HepG2 (cell line): Measurements from ENCODE around the gene CCDC57. TPM values are rescaled to one million over a fixed set of nuclear protein-coding genes. Genes with fewer than 3 reads are reported as not detected.

Source experiments
- EEA1 ChIP-seq: sonication (generic); formaldehyde crosslinking; IDR thresholded peaks from 2 replicates; pipeline ENCODE4 v1.5.1; 2020; ENCODE audit warnings: mild to moderate bottlenecking, missing genetic modification reagents, borderline replicate concordance
- FOXK2 ChIP-seq: fragments of 450-650 bp; IDR thresholded peaks from 2 replicates; pipeline ENCODE4 v1.6.1; 2016
- HCFC1 ChIP-seq: fragments of 150-350 bp; IDR thresholded peaks from 2 replicates; pipeline ENCODE4 v1.6.1; 2014; ENCODE audit warnings: low read depth, low read length
- HDAC2 ChIP-seq: sonication (generic); formaldehyde crosslinking; IDR thresholded peaks from 2 replicates; pipeline ENCODE4 v1.4.0; 2020; ENCODE audit warnings: missing genetic modification reagents
- KDM5B ChIP-seq: sonication (generic); formaldehyde crosslinking; IDR thresholded peaks from 2 replicates; pipeline ENCODE4 v1.4.0; 2020; ENCODE audit warnings: missing genetic modification reagents, mild to moderate bottlenecking, borderline replicate concordance
- MED1 ChIP-seq: sonication (generic); formaldehyde crosslinking; IDR thresholded peaks from 2 replicates; pipeline ENCODE4 v1.4.0; 2020; ENCODE audit warnings: missing genetic modification reagents
- NCOR1 ChIP-seq: fragments of 200-600 bp; sonication (generic); IDR thresholded peaks from 2 replicates; pipeline ENCODE4 v1.7.0; 2017; ENCODE audit warnings: antibody characterized with exemption, low read length, borderline replicate concordance
- PAF1 ChIP-seq: IDR thresholded peaks from 2 replicates; pipeline ENCODE4 v1.6.1; 2016; ENCODE audit warnings: missing genetic modification reagents, missing compliant biosample characterization
- PAWR ChIP-seq: sonication (generic); formaldehyde crosslinking; IDR thresholded peaks from 2 replicates; pipeline ENCODE4 v1.4.0; 2020; ENCODE audit warnings: missing genetic modification reagents, mild to moderate bottlenecking, borderline replicate concordance
- POLR2G ChIP-seq: fragments of 200-400 bp; formaldehyde crosslinking; IDR thresholded peaks from 2 replicates; pipeline ENCODE4 v1.6.1; 2018; ENCODE audit warnings: mild to moderate bottlenecking, low read depth, low read length, moderate library complexity
- RBM22 ChIP-seq: fragments of 200-400 bp; formaldehyde crosslinking; optimal IDR thresholded peaks from 2 replicates; pipeline ENCODE3; 2017; ENCODE audit warnings: mild to moderate bottlenecking, low read length, moderate library complexity
- RBM39 ChIP-seq: fragments of 200-400 bp; formaldehyde crosslinking; IDR thresholded peaks from one replicate; pipeline ENCODE4 v1.6.1; 2018; ENCODE audit warnings: antibody characterized with exemption, mild to moderate bottlenecking, low read depth, low read length; ENCODE audit not compliant: poor library complexity, severe bottlenecking
- YY1 ChIP-seq: IDR thresholded peaks from 2 replicates; pipeline ENCODE4 v1.6.1; 2011; ENCODE audit warnings: low read length, low read depth, moderate library complexity, mild to moderate bottlenecking; ENCODE audit not compliant: insufficient read depth, insufficient replicate concordance
- ZBTB3 ChIP-seq: sonication (generic); formaldehyde crosslinking; IDR thresholded peaks from 2 replicates; pipeline ENCODE4 v1.4.0; 2020; ENCODE audit warnings: low read depth, mild to moderate bottlenecking, moderate library complexity, missing genetic modification reagents, borderline replicate concordance
- ZNF160 ChIP-seq: sonication (generic); formaldehyde crosslinking; IDR thresholded peaks from 2 replicates; pipeline ENCODE4 v1.8.0; 2022; ENCODE audit warnings: mild to moderate bottlenecking, inconsistent platforms, missing genetic modification reagents
- ZNF282 ChIP-seq: fragments of 450-650 bp; IDR thresholded peaks from 2 replicates; pipeline ENCODE4 v1.6.1; 2018; ENCODE audit not compliant: partially characterized antibody
- ZNF484 ChIP-seq: sonication (generic); formaldehyde crosslinking; IDR thresholded peaks from 2 replicates; pipeline ENCODE4 v1.5.1; 2020; ENCODE audit warnings: mild to moderate bottlenecking, low read depth, missing genetic modification reagents, borderline replicate concordance
- ZNF530 ChIP-seq: sonication (generic); formaldehyde crosslinking; IDR thresholded peaks from 2 replicates; pipeline ENCODE4 v1.5.0; 2020; ENCODE audit warnings: low read depth, mild to moderate bottlenecking, missing genetic modification reagents
- ZNF672 ChIP-seq: sonication (generic); formaldehyde crosslinking; IDR thresholded peaks from 2 replicates; pipeline ENCODE4 v1.8.1; 2022; ENCODE audit warnings: missing genetic modification reagents
- polyA plus RNA-seq, 8 experiments: library from polyadenylated mRNA; depleted of rRNA in 3 of 8; stranded (reverse) in 7 of 8; unstranded in 1 of 8; fragments of >200 nt; fragmentation: Illumina TruSeq in 4 of 8; extraction: Trizol in 4 of 8; gene quantifications; 2 replicates each; pipeline versions ENCODE4 v1.2.1 to v1.2.3, GENCODE V29; 2011 to 2016; ENCODE audit warnings: low read depth in 4 of 8, missing spikeins in 1 of 8, mixed read lengths in 1 of 8; ENCODE audit not compliant: insufficient read depth in 1 of 8
- total RNA-seq, 5 experiments: library from RNA; depleted of rRNA; stranded (reverse); fragments of >200 nt; fragmentation: Illumina TruSeq; extraction: Trizol; gene quantifications; 2 replicates each; pipeline ENCODE4 v1.2.3, GENCODE V29; 2016; ENCODE audit warnings: low read depth in 1 of 5
- TF ChIP-seq, protein P1 (sequence below): sonication (generic); formaldehyde crosslinking; IDR thresholded peaks from 2 replicates; pipeline ENCODE4 v1.8.0; 2022; ENCODE audit warnings: mild to moderate bottlenecking, missing genetic modification reagents, moderate library complexity
- TF ChIP-seq, protein P2 (sequence below): sonication (generic); formaldehyde crosslinking; IDR thresholded peaks from 2 replicates; pipeline ENCODE4 v1.4.0; 2020; ENCODE audit warnings: low read depth, mild to moderate bottlenecking, missing genetic modification reagents
- TF ChIP-seq, protein P3 (sequence below): sonication (generic); formaldehyde crosslinking; IDR thresholded peaks from 2 replicates; pipeline ENCODE4 v1.5.0; 2020; ENCODE audit warnings: mild to moderate bottlenecking, missing genetic modification reagents, moderate library complexity
- TF ChIP-seq, protein P4 (sequence below): sonication (generic); formaldehyde crosslinking; IDR thresholded peaks from 2 replicates; pipeline ENCODE4 v1.4.0; 2020; ENCODE audit warnings: mild to moderate bottlenecking, missing genetic modification reagents

CCDC57 gene
- total and polyA plus RNA-seq, 2 of the 13 experiments (the other 11 are each of a cell fraction or from before 2014, with no cell fraction given) = 59.3 to 59.9 TPM

DNA sequence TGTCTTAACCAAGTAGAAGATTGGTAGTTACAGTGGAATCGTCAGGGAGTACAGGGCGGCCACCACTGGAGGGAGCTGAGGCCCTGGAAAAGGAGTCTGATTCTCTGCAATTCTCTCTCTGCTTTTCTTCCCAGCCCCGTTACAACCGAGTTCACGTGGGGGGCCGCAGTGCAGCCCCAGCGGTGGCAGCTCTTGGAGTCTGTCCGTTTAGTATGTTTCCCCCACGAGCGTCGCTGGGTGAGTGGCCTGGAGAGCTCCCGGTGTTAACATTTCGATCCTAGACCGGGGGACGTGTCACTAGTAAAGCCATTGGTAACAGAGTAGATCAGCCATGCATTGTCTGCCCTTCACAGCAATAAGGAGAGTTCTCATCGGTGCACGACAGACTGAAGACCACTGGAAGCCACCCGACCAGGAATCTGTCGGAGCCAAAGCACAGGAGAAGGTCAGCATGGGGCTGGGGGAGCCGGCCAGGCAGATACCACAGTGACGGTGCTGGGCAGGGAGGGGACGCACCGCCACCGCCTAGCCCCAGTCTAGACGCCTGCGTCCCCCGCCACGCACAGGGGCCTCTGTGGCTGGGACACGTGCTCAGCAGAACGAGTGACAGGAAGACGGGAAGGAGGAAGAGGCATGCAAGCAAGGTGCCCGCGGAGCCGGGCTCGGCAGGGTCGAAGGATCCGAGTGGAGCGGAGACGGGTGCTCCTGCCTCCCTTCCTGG lies 31.9 kb upstream of the CCDC57 start (continued):
- no peak for TF ChIP-seq PAWR (CRISPR knock-in tag)
- 0 out of 2 replicates have a peak, but pooled peaks have one; percentile 35 for TF ChIP-seq ZNF672 (CRISPR knock-in tag)
- no peak for TF ChIP-seq ZNF160
- TF ChIP-seq, protein P1, sequence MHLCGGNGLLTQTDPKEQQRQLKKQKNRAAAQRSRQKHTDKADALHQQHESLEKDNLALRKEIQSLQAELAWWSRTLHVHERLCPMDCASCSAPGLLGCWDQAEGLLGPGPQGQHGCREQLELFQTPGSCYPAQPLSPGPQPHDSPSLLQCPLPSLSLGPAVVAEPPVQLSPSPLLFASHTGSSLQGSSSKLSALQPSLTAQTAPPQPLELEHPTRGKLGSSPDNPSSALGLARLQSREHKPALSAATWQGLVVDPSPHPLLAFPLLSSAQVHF (CRISPR knock-in tag) = 0 out of 2 replicates have a peak, but pooled peaks have one; percentile 56
- TF ChIP-seq, protein P2, sequence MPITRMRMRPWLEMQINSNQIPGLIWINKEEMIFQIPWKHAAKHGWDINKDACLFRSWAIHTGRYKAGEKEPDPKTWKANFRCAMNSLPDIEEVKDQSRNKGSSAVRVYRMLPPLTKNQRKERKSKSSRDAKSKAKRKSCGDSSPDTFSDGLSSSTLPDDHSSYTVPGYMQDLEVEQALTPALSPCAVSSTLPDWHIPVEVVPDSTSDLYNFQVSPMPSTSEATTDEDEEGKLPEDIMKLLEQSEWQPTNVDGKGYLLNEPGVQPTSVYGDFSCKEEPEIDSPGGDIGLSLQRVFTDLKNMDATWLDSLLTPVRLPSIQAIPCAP = 0 out of 2 replicates have a peak, but pooled peaks have one; percentile 17
- TF ChIP-seq POLR2G = peak; percentile 24
- 0 out of 2 replicates have a peak, but pooled peaks have one; percentile 29 for TF ChIP-seq NCOR1
- TF ChIP-seq RBM22 = peak; percentile 76
- no peak for TF ChIP-seq FOXK2
- peak; percentile 28; the same call in 1 of the 2 replicates for TF ChIP-seq PAF1 (CRISPR knock-in tag)
- no peak for TF ChIP-seq EEA1 (CRISPR knock-in tag)
- peak; percentile 21 for TF ChIP-seq RBM39
- TF ChIP-seq, protein P3, sequence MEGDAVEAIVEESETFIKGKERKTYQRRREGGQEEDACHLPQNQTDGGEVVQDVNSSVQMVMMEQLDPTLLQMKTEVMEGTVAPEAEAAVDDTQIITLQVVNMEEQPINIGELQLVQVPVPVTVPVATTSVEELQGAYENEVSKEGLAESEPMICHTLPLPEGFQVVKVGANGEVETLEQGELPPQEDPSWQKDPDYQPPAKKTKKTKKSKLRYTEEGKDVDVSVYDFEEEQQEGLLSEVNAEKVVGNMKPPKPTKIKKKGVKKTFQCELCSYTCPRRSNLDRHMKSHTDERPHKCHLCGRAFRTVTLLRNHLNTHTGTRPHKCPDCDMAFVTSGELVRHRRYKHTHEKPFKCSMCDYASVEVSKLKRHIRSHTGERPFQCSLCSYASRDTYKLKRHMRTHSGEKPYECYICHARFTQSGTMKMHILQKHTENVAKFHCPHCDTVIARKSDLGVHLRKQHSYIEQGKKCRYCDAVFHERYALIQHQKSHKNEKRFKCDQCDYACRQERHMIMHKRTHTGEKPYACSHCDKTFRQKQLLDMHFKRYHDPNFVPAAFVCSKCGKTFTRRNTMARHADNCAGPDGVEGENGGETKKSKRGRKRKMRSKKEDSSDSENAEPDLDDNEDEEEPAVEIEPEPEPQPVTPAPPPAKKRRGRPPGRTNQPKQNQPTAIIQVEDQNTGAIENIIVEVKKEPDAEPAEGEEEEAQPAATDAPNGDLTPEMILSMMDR (CRISPR knock-in tag) = peak; percentile 79
- TF ChIP-seq ZNF530 (CRISPR knock-in tag) = no peak
- TF ChIP-seq MED1 (CRISPR knock-in tag) = 0 out of 2 replicates have a peak, but pooled peaks have one; percentile 21
- TF ChIP-seq ZNF484 (CRISPR knock-in tag) = 0 out of 2 replicates have a peak, but pooled peaks have one; percentile 26
- TF ChIP-seq HCFC1 = no peak
- TF ChIP-seq KDM5B (CRISPR knock-in tag) = peak; percentile 16; the same call in 1 of the 2 replicates
- no peak for TF ChIP-seq ZNF282
- TF ChIP-seq HDAC2 (CRISPR knock-in tag) = 0 out of 2 replicates have a peak, but pooled peaks have one; percentile 13
- TF ChIP-seq, protein P4, sequence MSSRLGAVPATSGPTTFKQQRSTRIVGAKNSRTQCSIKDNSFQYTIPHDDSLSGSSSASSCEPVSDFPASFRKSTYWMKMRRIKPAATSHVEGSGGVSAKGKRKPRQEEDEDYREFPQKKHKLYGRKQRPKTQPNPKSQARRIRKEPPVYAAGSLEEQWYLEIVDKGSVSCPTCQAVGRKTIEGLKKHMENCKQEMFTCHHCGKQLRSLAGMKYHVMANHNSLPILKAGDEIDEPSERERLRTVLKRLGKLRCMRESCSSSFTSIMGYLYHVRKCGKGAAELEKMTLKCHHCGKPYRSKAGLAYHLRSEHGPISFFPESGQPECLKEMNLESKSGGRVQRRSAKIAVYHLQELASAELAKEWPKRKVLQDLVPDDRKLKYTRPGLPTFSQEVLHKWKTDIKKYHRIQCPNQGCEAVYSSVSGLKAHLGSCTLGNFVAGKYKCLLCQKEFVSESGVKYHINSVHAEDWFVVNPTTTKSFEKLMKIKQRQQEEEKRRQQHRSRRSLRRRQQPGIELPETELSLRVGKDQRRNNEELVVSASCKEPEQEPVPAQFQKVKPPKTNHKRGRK = no peak
- peak; percentile 33 for TF ChIP-seq YY1
- TF ChIP-seq ZBTB3 (CRISPR knock-in tag) = no peak
